Right atrium auricular region (tissue), 2 donors: ENCODE measurements around the gene STIL. TPM values are rescaled to one million over a fixed set of nuclear protein-coding genes. Genes with fewer than 3 reads are reported as not detected.
"Not testable (repeated sequence)": the region's sequence is repeated elsewhere in the genome, so short reads cannot be mapped to it uniquely, and the experiment has no call there.

Experiments used
- DNase-seq: peaks from one replicate; pipeline ENCODE4 v3.0.0-alpha.2; 2019; ENCODE audit warnings: low spot score
- H3K27ac ChIP-seq, 2 donors: fragments of 200-600 bp; sonication (generic); 1 replicate in 1 of 2; 2 replicates in 1 of 2; pipeline ENCODE4 v1.5.1; 2016 to 2019
- H3K27me3 ChIP-seq, 2 donors: fragments of 200-600 bp; sonication (generic); one replicate each; pipeline versions ENCODE4 v1.5.1 to v1.6.0; 2017 to 2019
- H3K36me3 ChIP-seq: fragments of 200-600 bp; sonication (generic); one replicate; pipeline ENCODE4 v1.5.1; 2016
- H3K4me1 ChIP-seq, 2 donors: fragments of 200-600 bp; sonication (generic); one replicate each; pipeline versions ENCODE4 v1.5.1 to v1.6.0; 2017 to 2019
- H3K4me3 ChIP-seq, 2 donors: fragments of 200-600 bp; sonication (generic); 1 replicate in 1 of 2; 2 replicates in 1 of 2; pipeline ENCODE4 v1.5.1; 2017 to 2019; ENCODE audit warnings: mild to moderate bottlenecking in 1 of 2, moderate library complexity in 1 of 2
- H3K9me3 ChIP-seq, 2 donors: fragments of 200-600 bp; sonication (generic); one replicate each; pipeline ENCODE4 v1.5.1; 2019
- CTCF ChIP-seq, 2 donors: fragments of 200-600 bp; sonication (generic); IDR thresholded peaks; one replicate each; pipeline ENCODE4 v1.5.1; 2019; ENCODE audit warnings: antibody characterized with exemption in 2 of 2
- total RNA-seq, 2 donors: library from RNA; depleted of rRNA; stranded (reverse); fragments of >200 nt; gene quantifications; one replicate each; pipeline ENCODE4 v1.1.0, GENCODE V29; 2016

Gene STIL
- total RNA-seq, 2 donors from 2014 or later: 0.31 to 0.52 TPM

GRCh38 chr1:47347735-47348134 lies 33.8 kb upstream of the STIL start:
- TF ChIP-seq CTCF (IDR thresholded peaks at IDR 0.05): no peak
- no peaks in the 10 kb centered on the region for H3K36me3 ChIP-seq
- no peaks in the 10 kb centered on the region for H3K9me3 ChIP-seq
- H3K27ac ChIP-seq: no peak overlapping the region
- H3K4me3 ChIP-seq: no peak overlapping the region
- H3K27me3 ChIP-seq: no peaks in the 10 kb centered on the region
- no peaks in the 10 kb centered on the region for H3K4me1 ChIP-seq
- no peak for DNase-seq

- H3K27ac ChIP-seq, DNase-seq, H3K4me3 ChIP-seq, H3K9me3 ChIP-seq, H3K27me3 ChIP-seq, H3K4me1 ChIP-seq, H3K36me3 ChIP-seq: not testable (repeated sequence)
These were observed 33.0 kb upstream of the STIL start for GRCh38 chr1:47346979-47347378.

GRCh38 chr1:47340227-47340626 lies 26.3 kb upstream of the STIL start:
- Histone ChIP-seq H3K36me3 (no peaks in the 10 kb centered on the region), H3K4me3 (no peak overlapping the region), H3K4me1 (peaks cover 0 to 20% of the 10 kb centered on the region in 2 donors), H3K9me3 (no peaks in the 10 kb centered on the region), H3K27ac (no peak overlapping the region), H3K27me3 (no peaks in the 10 kb centered on the region)
- no peak for TF ChIP-seq CTCF (IDR thresholded peaks at IDR 0.05)
- no peak for DNase-seq

GRCh38 chr1:47338249-47339077 lies 24.5 kb upstream of the STIL start:
- no peak for TF ChIP-seq CTCF (IDR thresholded peaks at IDR 0.05)
- Histone ChIP-seq H3K27me3 (no peaks in the 10 kb centered on the region), H3K4me3 (no peak overlapping the region), H3K9me3 (no peaks in the 10 kb centered on the region), H3K4me1 (peaks cover 0 to 26% of the 10 kb centered on the region in 2 donors), H3K27ac (peak overlapping the region in 1 of 2 donors; percentile 37), H3K36me3 (no peaks in the 10 kb centered on the region)
- DNase-seq: no peak

GRCh38 chr1:47337350-47337749 lies 23.4 kb upstream of the STIL start:
- H3K4me3 ChIP-seq: no peak overlapping the region
- H3K36me3 ChIP-seq: no peaks in the 10 kb centered on the region
- H3K27ac ChIP-seq: no peak overlapping the region
- no peak for TF ChIP-seq CTCF (IDR thresholded peaks at IDR 0.05)
- no peaks in the 10 kb centered on the region for H3K27me3 ChIP-seq
- H3K9me3 ChIP-seq: no peaks in the 10 kb centered on the region
- DNase-seq: no peak
- peaks cover 0 to 35% of the 10 kb centered on the region in 2 donors for H3K4me1 ChIP-seq

- Histone ChIP-seq H3K9me3 (no peaks in the 10 kb centered on the region), H3K27ac (peak overlapping the region; percentile 97 to 99), H3K4me1 (peaks cover 0 to 35% of the 10 kb centered on the region in 2 donors), H3K36me3 (no peaks in the 10 kb centered on the region), H3K27me3 (no peaks in the 10 kb centered on the region), H3K4me3 (peak overlapping the region; percentile 97 to 98)
- DNase-seq: no peak
- no peak for TF ChIP-seq CTCF (IDR thresholded peaks at IDR 0.05)
These were observed 21.0 kb upstream of the STIL start for GRCh38 chr1:47334765-47335435.
